Fibroblast of villous mesenchyme (primary cell): ENCODE data around the gene ASB3. TPM values are rescaled to one million over a fixed set of nuclear protein-coding genes. Genes with fewer than 3 reads are reported as not detected.

Experiments
- DNase-seq: peaks from one replicate; pipeline ENCODE4 v3.0.0-alpha.2; 2010; ENCODE audit warnings: low read depth
- H3K4me3 ChIP-seq: 2 replicates; pipeline ENCODE4 v1.5.1; 2011; ENCODE audit warnings: low read depth, mild to moderate bottlenecking, low read length
- CTCF ChIP-seq: IDR thresholded peaks from 2 replicates; pipeline ENCODE4 v1.5.1; 2012; ENCODE audit warnings: low read depth, mild to moderate bottlenecking, low read length; ENCODE audit not compliant: insufficient read depth
- total RNA-seq: library from RNA; depleted of rRNA; stranded (reverse); fragments of >200 nt; gene quantifications from 2 replicates; pipeline ENCODE4 v1.2.3, GENCODE V29; 2012

Gene ASB3
- total RNA-seq, 1 donor = 34.1 TPM

GRCh38 chr2:53813151-53813550, 26.4 kb upstream of the ASB3 start:
- TF ChIP-seq CTCF = no peak
- DNase-seq = no peak
- H3K4me3 ChIP-seq = no peak overlapping the region

GRCh38 chr2:53811601-53812000, 24.8 kb upstream of the ASB3 start:
- H3K4me3 ChIP-seq = no peak overlapping the region

GRCh38 chr2:53802617-53803151, 15.9 kb upstream of the ASB3 start:
- TF ChIP-seq CTCF = no peak
- H3K4me3 ChIP-seq = no peak overlapping the region
- peak; percentile 46 for DNase-seq

More at GRCh38 chr2:53811601-53812000, 24.8 kb upstream of the ASB3 start:
- no peak for DNase-seq
- TF ChIP-seq CTCF = no peak

GRCh38 chr2:53801547-53801946, 14.8 kb upstream of the ASB3 start:
- DNase-seq = no peak

GRCh38 chr2:53793821-53794220, 7.1 kb upstream of the ASB3 start:
- no peak overlapping the region for H3K4me3 ChIP-seq
- no peak for TF ChIP-seq CTCF
- DNase-seq = no peak

More at GRCh38 chr2:53801547-53801946, 14.8 kb upstream of the ASB3 start:
- no peak overlapping the region for H3K4me3 ChIP-seq
- no peak for TF ChIP-seq CTCF

- peak; percentile 52 for DNase-seq
- no peak overlapping the region for H3K4me3 ChIP-seq
- no peak for TF ChIP-seq CTCF
Observed at GRCh38 chr2:53793261-53793660, 6.5 kb upstream of the ASB3 start.
